NCI-H82 treated with DMSO at 0.1 percent for 48 hours (cell line): ENCODE measurements around the gene PRR22.
"Not testable (repeated sequence)": the region's sequence is repeated elsewhere in the genome, so short reads cannot be mapped to it uniquely, and the experiment has no call there.

Experiments
- DNase-seq: peaks from one replicate; lab custom pipeline; 2025; ENCODE audit not compliant: unreplicated experiment; lab: John Stamatoyannopoulos, UW

PRR22 gene

GRCh38 chr19:5762608-5763217 lies 21.8 kb downstream of the PRR22 start:
- no peak for DNase-seq

GRCh38 chr19:5753743-5754142 lies 30.8 kb downstream of the PRR22 start:
- DNase-seq = no peak

- no peak for DNase-seq
These were observed 32.8 kb downstream of the PRR22 start for GRCh38 chr19:5751709-5752108.

- DNase-seq = no peak
These were observed 35.0 kb downstream of the PRR22 start for GRCh38 chr19:5749505-5749904.

DNA sequence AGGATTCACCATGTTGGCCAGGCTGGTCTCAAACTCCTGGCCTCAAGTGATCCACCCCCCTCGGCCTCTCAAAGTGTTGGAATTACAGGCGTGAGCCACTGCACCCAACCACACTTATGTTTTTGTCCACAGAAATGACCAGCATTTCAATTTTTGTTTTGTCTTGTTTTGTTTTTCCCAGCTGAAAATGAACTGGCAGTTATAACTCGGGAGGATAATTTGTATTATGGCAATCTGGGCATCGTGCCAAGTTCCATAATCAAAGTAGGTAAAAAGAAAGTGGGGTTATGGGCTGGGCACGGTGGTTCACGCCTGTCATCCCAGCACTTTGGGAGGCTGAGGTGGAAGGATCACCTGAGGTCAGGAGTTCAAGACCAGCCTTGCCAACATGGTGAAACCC lies 35.6 kb downstream of the PRR22 start:
- DNase-seq = not testable (repeated sequence)

DNA sequence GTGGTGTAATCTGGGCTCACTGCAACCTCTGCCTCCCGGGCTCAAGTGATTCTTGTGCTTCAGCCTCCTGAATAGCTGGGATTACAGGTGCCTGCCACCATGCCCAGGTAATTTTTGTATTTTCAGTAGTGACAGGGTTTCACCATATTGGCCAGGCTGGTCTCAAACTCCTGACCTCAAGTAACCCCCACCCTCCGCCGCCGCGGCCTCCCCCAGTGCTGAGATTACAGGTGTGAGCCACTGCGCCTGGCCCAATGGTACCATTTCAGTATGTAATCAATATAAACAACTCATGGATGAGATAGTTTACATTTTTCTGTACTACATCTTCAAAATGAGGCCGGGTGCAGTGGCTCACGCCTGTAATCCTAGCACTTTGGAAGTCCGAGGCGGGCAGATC lies 39.5 kb downstream of the PRR22 start:
- DNase-seq = not testable (repeated sequence)

- DNase-seq = no peak
These were observed 40.9 kb downstream of the PRR22 start for GRCh38 chr19:5743630-5744029.

- no peak for DNase-seq
These were observed 42.5 kb downstream of the PRR22 start for GRCh38 chr19:5742051-5742450.

GRCh38 chr19:5738423-5738822 lies 46.1 kb downstream of the PRR22 start:
- DNase-seq = no peak

DNA sequence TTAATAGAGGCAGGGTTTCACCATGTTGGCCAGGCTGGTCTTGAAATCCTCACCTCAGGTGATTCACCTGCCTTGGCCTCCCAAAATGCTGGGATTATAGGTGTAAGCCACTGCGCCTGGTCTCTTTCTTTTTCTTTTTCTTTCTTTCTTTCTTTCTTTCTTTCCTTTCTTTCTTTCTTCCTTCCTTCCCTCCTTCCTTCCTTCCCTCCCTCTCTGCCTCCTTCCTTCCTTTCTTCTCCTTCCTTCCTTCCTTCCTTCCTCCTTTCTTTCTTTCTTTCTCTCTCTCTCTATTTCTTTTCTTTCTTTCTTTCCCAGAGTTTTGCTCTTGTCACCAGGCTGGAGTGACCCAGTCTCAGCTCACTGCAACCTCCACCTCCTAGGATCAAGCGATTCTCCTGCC lies 51.4 kb downstream of the PRR22 start:
- not testable (repeated sequence) for DNase-seq
